NB4 (cell line): ENCODE results near the gene SLC5A9.

Experiments
- CTCF ChIP-seq: IDR thresholded peaks from one replicate; pipeline ENCODE4 v1.5.1; 2012; ENCODE audit warnings: low read depth, low read length
- MAX ChIP-seq: IDR thresholded peaks from 2 replicates; pipeline ENCODE4 v1.6.1; 2011; ENCODE audit warnings: low read depth, low read length
- MYC ChIP-seq: IDR thresholded peaks from 2 replicates; pipeline ENCODE4 v1.6.1; 2011; ENCODE audit warnings: low read depth, low read length
- POLR2A ChIP-seq: IDR thresholded peaks from 2 replicates; pipeline ENCODE4 v1.6.1; 2011; ENCODE audit warnings: mild to moderate bottlenecking; ENCODE audit not compliant: insufficient read length; ENCODE audit errors: extremely low read depth

- TF ChIP-seq CTCF, result no peak
- TF ChIP-seq POLR2A, result no peak
- TF ChIP-seq MAX, result no peak
- no peak for TF ChIP-seq MYC
Measured at GRCh38 chr1:48224791-48225190, 2.3 kb downstream of the SLC5A9 start.
